PC-9 (cell line): ENCODE measurements around the gene RNASEH1.

Source experiments
- EZH2 ChIP-seq: fragments of 200-600 bp; sonication (generic); IDR thresholded peaks from 2 replicates; pipeline ENCODE4 v1.8.0; 2017; ENCODE audit warnings: antibody characterized with exemption, low read depth
- TF ChIP-seq, protein P1 (sequence below): fragments of 200-600 bp; sonication (generic); conservative IDR thresholded peaks from 2 replicates; pipeline ENCODE4 v1.6.1; 2017; ENCODE audit warnings: mixed run types, antibody characterized with exemption, mild to moderate bottlenecking, moderate library complexity

DNA sequence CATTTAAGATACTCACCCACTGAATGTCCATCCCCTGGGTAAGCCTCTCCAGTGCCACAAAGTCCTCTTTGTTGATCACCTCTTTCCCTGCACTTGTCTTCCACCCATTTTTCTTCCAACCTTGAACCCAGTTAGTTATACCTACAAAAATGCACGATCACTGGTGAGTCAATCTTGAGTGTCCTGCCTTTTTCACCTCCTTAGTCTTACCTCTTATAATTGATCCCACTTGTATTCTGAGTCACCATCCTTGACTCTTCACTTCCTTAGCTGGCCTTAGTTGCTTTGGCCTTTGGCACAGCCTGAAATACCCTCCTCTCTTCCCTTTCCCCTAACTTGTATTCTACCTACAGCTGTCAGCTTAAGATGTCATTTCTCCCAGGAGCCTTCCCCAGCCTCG lies 10.2 kb downstream of the RNASEH1 start:
- TF ChIP-seq, protein P1, sequence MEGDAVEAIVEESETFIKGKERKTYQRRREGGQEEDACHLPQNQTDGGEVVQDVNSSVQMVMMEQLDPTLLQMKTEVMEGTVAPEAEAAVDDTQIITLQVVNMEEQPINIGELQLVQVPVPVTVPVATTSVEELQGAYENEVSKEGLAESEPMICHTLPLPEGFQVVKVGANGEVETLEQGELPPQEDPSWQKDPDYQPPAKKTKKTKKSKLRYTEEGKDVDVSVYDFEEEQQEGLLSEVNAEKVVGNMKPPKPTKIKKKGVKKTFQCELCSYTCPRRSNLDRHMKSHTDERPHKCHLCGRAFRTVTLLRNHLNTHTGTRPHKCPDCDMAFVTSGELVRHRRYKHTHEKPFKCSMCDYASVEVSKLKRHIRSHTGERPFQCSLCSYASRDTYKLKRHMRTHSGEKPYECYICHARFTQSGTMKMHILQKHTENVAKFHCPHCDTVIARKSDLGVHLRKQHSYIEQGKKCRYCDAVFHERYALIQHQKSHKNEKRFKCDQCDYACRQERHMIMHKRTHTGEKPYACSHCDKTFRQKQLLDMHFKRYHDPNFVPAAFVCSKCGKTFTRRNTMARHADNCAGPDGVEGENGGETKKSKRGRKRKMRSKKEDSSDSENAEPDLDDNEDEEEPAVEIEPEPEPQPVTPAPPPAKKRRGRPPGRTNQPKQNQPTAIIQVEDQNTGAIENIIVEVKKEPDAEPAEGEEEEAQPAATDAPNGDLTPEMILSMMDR = no peak
- no peak for TF ChIP-seq EZH2
